T-cell (primary cell): ENCODE results near the gene RASA4B. TPM values are rescaled to one million over a fixed set of nuclear protein-coding genes. Genes with fewer than 3 reads are reported as not detected.
"Not testable (repeated sequence)": the region's sequence is repeated elsewhere in the genome, so short reads cannot be mapped to it uniquely, and the experiment has no call there.

Experiments used
- ATAC-seq, 4 experiments: fragments of 200-7000 bp in 3 of 4; fragments of 150-1000 bp in 1 of 4; cut with Tn5 transposase; replicated peaks in 1 of 4; 1 replicate in 3 of 4; 2 replicates in 1 of 4; pipeline ENCODE4 v1.10.0; 2021; ENCODE audit warnings: moderate library complexity in 3 of 4, mild to moderate bottlenecking in 2 of 4, moderate number of reproducible peaks in 1 of 4
- CTCF ChIA-PET, 2 donors: fragments of 300-600 bp; sonication (Branson Sonifier 250); formaldehyde crosslinking; loops; one replicate each; lab custom pipeline; 2022; ENCODE audit warnings: antibody characterized with exemption in 2 of 2; lab: Charles Lee
- POLR2A ChIA-PET, 2 donors: fragments of 300-600 bp; sonication (Branson Sonifier 250); formaldehyde crosslinking; loops; one replicate each; lab custom pipeline; 2022; ENCODE audit warnings: antibody characterized with exemption in 2 of 2; lab: Charles Lee
- DNase-seq, 35 experiments: peaks; one replicate each; pipeline versions ENCODE4 v3.0.0 to v3.0.0-alpha.2; 2013 to 2023
- H3K27ac ChIP-seq: one replicate; pipeline ENCODE4 v1.5.1; 2013; ENCODE audit warnings: low read length
- H3K27me3 ChIP-seq, 2 experiments: replicated peaks in 1 of 2; 1 replicate in 1 of 2; 2 replicates in 1 of 2; pipeline versions ENCODE4 v1.6.1 to v1.7.0; 2013; ENCODE audit warnings: low read length in 1 of 2, mixed read lengths in 1 of 2; ENCODE audit not compliant: control insufficient read depth in 2 of 2, insufficient read depth in 2 of 2; ENCODE audit errors: extremely low read depth in 1 of 2
- H3K36me3 ChIP-seq, 2 donors: 1 replicate in 1 of 2; 2 replicates in 1 of 2; pipeline versions ENCODE4 v1.6.1 to v1.7.0; 2013; ENCODE audit warnings: low read length in 1 of 2; ENCODE audit not compliant: control insufficient read depth in 2 of 2, insufficient read depth in 1 of 2; ENCODE audit errors: extremely low read depth in 1 of 2
- H3K4me1 ChIP-seq, 2 experiments: 1 replicate in 1 of 2; 2 replicates in 1 of 2; pipeline versions ENCODE4 v1.6.1 to v1.7.0; 2013; ENCODE audit warnings: low read length in 2 of 2, mixed read lengths in 1 of 2; ENCODE audit not compliant: insufficient read depth in 2 of 2, control insufficient read depth in 1 of 2; ENCODE audit errors: extremely low read depth in 1 of 2
- H3K4me3 ChIP-seq, 2 donors: 1 replicate in 1 of 2; 2 replicates in 1 of 2; pipeline versions ENCODE4 v1.5.1 to v1.7.0; 2013; ENCODE audit warnings: mild to moderate bottlenecking in 2 of 2, low read length in 1 of 2, moderate library complexity in 1 of 2; ENCODE audit not compliant: control insufficient read depth in 1 of 2; ENCODE audit errors: extremely low read depth in 1 of 2
- H3K9me3 ChIP-seq: 2 replicates; pipeline ENCODE4 v1.7.0; 2013
- H3K27ac Mint-ChIP-seq, 2 donors: one replicate each; pipeline ENCODE4 v1.8.0; 2020 to 2021; ENCODE audit warnings: mild to moderate bottlenecking in 2 of 2, mixed read lengths in 2 of 2
- H3K27me3 Mint-ChIP-seq, 2 donors: one replicate each; pipeline ENCODE4 v1.8.0; 2021 to 2022; ENCODE audit warnings: mixed read lengths in 2 of 2
- H3K36me3 Mint-ChIP-seq: one replicate; pipeline ENCODE4 v1.8.0; 2021; ENCODE audit warnings: mixed read lengths
- H3K4me1 Mint-ChIP-seq, 3 donors: one replicate each; pipeline ENCODE4 v1.8.0; 2020 to 2022; ENCODE audit warnings: mixed read lengths in 3 of 3, mild to moderate bottlenecking in 1 of 3
- H3K4me3 Mint-ChIP-seq, 3 donors: one replicate each; pipeline ENCODE4 v1.8.0; 2020 to 2022; ENCODE audit warnings: mild to moderate bottlenecking in 3 of 3, mixed read lengths in 3 of 3, moderate library complexity in 3 of 3
- H3K9me3 Mint-ChIP-seq, 3 donors: one replicate each; pipeline ENCODE4 v1.8.0; 2020 to 2022; ENCODE audit warnings: mixed read lengths in 3 of 3
- WGBS: methylation state at CpG from one replicate; pipeline ENCODE4 v1.1.5; 2013; ENCODE audit warnings: missing lambda C conversion rate; ENCODE audit not compliant: insufficient coverage; 5-methylcytosine and 5-hydroxymethylcytosine counted together
- total RNA-seq, 35 experiments: library from RNA in 6 of 35; stranded (reverse) in 6 of 35; fragments of 120-200 nt in 1 of 35; gene quantifications; one replicate each; pipeline versions ENCODE4 v1.2.1 to v1.2.4 and lab custom pipeline; 2013 to 2026

Gene RASA4B
- total RNA-seq, 5 donors from 2014 or later (not counting 1 experiment from before 2014, with no cell fraction given) = 18.3 to 57.0 (median 43.0) TPM

- H3K4me3 ChIP-seq, H3K36me3 Mint-ChIP-seq, H3K27me3 Mint-ChIP-seq, H3K4me1 ChIP-seq, H3K4me1 Mint-ChIP-seq, ATAC-seq, H3K27ac ChIP-seq, CTCF ChIA-PET, H3K27ac Mint-ChIP-seq, H3K36me3 ChIP-seq, H3K9me3 Mint-ChIP-seq, H3K9me3 ChIP-seq, H3K4me3 Mint-ChIP-seq, H3K27me3 ChIP-seq, POLR2A ChIA-PET, DNase-seq: not testable (repeated sequence)
- WGBS = no CpG with 5 or more reads among the region's 11 CpGs
Observed at GRCh38 chr7:102542771-102543170, 25.2 kb upstream of the RASA4B start.

GRCh38 chr7:102542083-102542482 lies 24.5 kb upstream of the RASA4B start:
- WGBS = no CpG with 5 or more reads among the region's 8 CpGs
- H3K4me1 Mint-ChIP-seq, POLR2A ChIA-PET, H3K27me3 ChIP-seq, H3K27me3 Mint-ChIP-seq, ATAC-seq, H3K36me3 Mint-ChIP-seq, H3K4me3 Mint-ChIP-seq, DNase-seq, H3K9me3 Mint-ChIP-seq, H3K4me1 ChIP-seq, H3K4me3 ChIP-seq, H3K27ac ChIP-seq, H3K27ac Mint-ChIP-seq, H3K9me3 ChIP-seq, H3K36me3 ChIP-seq, CTCF ChIA-PET: not testable (repeated sequence)

DNA sequence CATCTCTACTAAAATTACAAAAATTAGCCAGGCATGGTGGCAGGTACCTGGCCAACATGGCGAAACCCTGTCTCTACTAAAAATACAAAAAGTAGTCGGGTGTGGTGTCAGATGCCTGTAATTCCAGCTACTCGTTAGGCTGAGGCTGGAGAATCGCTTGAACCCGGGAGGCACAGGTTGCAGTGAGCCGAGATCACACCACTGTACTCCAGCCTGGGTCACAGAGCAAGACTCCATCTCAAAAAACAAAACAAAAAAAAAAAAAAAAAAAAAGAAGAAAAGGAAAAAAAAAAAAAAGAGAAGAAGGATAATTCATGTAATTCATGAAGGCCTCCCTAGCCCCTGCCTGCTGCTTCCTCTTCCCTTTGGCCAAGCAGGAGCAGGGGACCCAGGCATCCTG lies 23.0 kb upstream of the RASA4B start:
- H3K9me3 Mint-ChIP-seq, H3K4me1 ChIP-seq, H3K36me3 Mint-ChIP-seq, DNase-seq, POLR2A ChIA-PET, H3K27ac ChIP-seq, H3K4me1 Mint-ChIP-seq, H3K9me3 ChIP-seq, H3K27me3 Mint-ChIP-seq, H3K4me3 Mint-ChIP-seq, H3K36me3 ChIP-seq, ATAC-seq, H3K27me3 ChIP-seq, H3K27ac Mint-ChIP-seq, H3K4me3 ChIP-seq, CTCF ChIA-PET: not testable (repeated sequence)
- WGBS = no CpG with 5 or more reads among the region's 6 CpGs

DNA sequence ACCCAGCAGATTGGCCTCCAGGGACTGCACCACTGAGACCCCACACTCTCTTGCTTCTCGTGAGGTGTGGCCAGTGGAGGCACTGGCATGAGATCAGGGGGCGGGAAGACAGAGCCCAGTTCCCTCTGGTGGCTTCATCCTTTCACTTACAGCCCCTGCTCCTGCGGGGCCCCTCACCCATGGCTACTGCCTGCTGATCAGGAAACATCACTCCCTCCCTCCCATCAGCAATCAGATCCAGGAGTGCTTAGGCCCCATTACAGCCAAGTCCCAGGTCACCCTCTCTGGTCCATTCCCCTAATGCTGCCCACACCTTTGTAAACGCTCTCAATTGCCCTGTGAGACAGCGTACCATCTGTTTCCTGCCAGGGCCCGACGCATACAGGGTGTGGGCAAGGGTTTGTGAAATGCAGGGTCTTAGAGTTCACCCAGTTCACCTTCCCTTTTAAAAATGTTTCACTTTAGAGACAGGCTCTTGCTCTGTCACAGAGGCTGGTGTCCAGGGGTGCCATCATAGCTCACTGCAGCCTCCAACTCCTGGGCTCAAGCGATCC lies 17.6 kb upstream of the RASA4B start:
- H3K27ac ChIP-seq, POLR2A ChIA-PET, H3K4me3 Mint-ChIP-seq, ATAC-seq, H3K27ac Mint-ChIP-seq, H3K36me3 ChIP-seq, CTCF ChIA-PET, H3K27me3 Mint-ChIP-seq, H3K9me3 ChIP-seq, H3K4me3 ChIP-seq, H3K27me3 ChIP-seq, DNase-seq, H3K4me1 ChIP-seq, H3K9me3 Mint-ChIP-seq, H3K4me1 Mint-ChIP-seq, H3K36me3 Mint-ChIP-seq: not testable (repeated sequence)
- 66% methylated on average over 2 of the region's 8 CpGs for WGBS

DNA sequence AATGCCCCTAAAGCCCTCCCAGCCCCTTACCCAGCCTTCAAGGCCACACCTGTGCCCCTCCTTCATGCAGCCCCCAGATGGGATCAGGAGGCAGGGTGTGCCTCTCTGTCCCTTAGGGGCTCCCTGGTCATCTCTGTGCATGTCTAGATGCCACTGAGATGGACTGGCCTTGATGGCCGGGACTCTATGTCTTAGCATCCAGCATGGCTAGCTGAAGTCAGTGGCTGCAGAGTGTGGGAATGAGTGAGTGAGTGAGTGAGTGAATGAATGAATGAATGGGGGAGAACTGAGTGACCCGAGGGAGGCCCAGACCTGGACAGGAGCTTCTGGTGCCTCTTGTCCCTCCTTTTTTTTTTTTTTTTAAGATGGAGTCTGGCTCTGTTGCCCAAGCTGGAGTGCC lies 14.6 kb upstream of the RASA4B start:
- POLR2A ChIA-PET, H3K9me3 ChIP-seq, H3K27me3 ChIP-seq, H3K36me3 Mint-ChIP-seq, H3K27ac Mint-ChIP-seq, H3K4me3 ChIP-seq, CTCF ChIA-PET, H3K27ac ChIP-seq, H3K4me3 Mint-ChIP-seq, H3K4me1 ChIP-seq, DNase-seq, H3K9me3 Mint-ChIP-seq, H3K36me3 ChIP-seq, ATAC-seq, H3K4me1 Mint-ChIP-seq, H3K27me3 Mint-ChIP-seq: not testable (repeated sequence)
- no CpG with 5 or more reads among the region's 2 CpGs for WGBS

- H3K9me3 ChIP-seq, H3K4me3 Mint-ChIP-seq, H3K36me3 ChIP-seq, H3K27me3 Mint-ChIP-seq, H3K27me3 ChIP-seq, H3K36me3 Mint-ChIP-seq, H3K27ac Mint-ChIP-seq, H3K4me3 ChIP-seq, H3K4me1 Mint-ChIP-seq, DNase-seq, H3K4me1 ChIP-seq, ATAC-seq, CTCF ChIA-PET, H3K9me3 Mint-ChIP-seq, POLR2A ChIA-PET, H3K27ac ChIP-seq: not testable (repeated sequence)
- WGBS = no CpG with 5 or more reads among the region's 7 CpGs
Observed at GRCh38 chr7:102531583-102531982, 14.0 kb upstream of the RASA4B start.
